ENCODE results near the gene RNU5D-1. TPM values are rescaled to one million over a fixed set of nuclear protein-coding genes. Genes with fewer than 3 reads are reported as not detected.

The RNU5D-1 gene
- total RNA-seq, 2 experiments from 2014 or later = not detected

DNA sequence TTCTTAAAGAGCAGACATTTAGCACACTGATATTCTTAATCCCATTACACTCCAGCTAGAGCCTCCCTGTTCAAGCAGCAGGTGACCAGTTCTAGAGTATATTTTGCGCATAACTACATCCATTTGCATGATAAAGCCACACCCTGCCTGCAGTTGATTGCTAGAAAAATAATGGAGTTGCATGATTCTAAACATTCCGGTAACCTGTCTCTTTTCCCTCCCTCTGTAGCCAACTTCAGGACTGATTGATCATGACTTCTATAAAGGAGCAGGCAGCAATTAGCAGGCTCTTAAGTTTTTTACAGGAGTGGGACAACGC lies 41.6 kb downstream of the RNU5D-1 start:
- Mint-ChIP-seq H3K27me3 (peaks cover 9% of the 10 kb centered on the region), H3K4me3 (no peak overlapping the region), H3K27ac (no peak overlapping the region), H3K9me3 (ENCODE audit: low read depth) (no peaks in the 10 kb centered on the region), H3K4me1 (peaks cover 16% of the 10 kb centered on the region), H3K36me3 (no peaks in the 10 kb centered on the region)
- DNase-seq (no peak), ATAC-seq (no peak)
- CTCF ChIA-PET = interaction anchor here (0.9 kb wide), 1 partner anchor 37 kb away, joined by 4 read pairs; no protein-coding TSS in a partner anchor

DNA sequence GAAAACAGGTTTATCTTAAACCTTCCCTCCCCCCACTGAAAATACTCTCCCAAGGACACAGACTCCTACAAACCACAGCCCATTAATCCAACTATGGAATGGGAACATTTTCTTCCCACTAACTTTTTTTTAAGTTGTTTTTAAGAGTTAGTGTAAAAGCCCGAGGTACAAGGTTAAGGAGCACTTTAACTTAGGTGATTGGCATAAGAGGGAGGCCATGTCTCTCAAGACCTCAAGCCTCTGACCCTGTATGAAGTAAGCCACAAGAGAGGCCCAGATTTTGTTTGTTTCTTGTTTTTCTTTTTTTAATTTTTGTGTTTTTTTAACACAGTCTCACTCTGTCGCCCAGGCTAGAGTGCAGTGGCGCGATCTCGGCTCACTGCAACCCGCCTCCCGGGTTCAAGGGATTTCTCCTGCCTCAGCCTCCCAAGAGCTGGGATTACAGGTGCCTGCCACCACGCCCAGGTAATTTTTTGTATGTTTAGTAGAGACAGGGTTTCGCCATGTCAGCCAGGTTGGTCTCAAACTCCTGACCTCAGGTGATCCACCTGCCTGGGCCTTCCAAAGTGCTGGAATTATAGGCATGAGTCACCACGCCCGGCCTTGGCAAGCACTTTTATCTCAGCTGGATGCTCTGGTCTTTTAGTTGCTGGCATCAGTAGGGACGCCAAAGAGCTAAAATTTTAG lies 42.1 kb downstream of the RNU5D-1 start:
- Mint-ChIP-seq H3K36me3 (no peaks in the 10 kb centered on the region), H3K27me3 (peaks cover 9% of the 10 kb centered on the region), H3K9me3 (ENCODE audit: low read depth) (no peaks in the 10 kb centered on the region), H3K27ac (no peak overlapping the region), H3K4me1 (peaks cover 19% of the 10 kb centered on the region), H3K4me3 (no peak overlapping the region)
- DNase-seq (no peak), ATAC-seq (no peak)
- CTCF ChIA-PET = interaction anchor here (0.9 to 1.2 kb wide), 2 partner anchors 8 to 36 kb away, joined by 3 to 4 read pairs; no protein-coding TSS in a partner anchor

DNA sequence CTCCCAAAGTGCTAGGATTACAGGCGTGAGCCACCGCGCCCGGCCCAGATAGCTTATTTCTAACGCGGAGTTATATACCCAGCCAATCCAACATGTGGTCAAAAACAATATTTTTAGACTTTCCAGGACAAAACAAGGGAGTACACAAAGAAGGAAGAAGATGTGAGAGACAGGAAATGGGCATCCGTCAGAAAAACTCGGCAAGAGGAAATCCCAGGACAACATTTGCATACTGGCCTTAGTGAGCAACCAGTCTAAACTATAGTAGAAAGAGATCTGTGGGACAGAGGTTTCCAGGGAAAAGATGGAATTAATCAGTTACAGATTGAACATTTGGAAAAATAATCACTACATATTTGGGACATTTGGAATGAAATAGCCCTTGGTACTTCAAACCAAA lies 45.1 kb downstream of the RNU5D-1 start:
- Mint-ChIP-seq H3K4me3 (no peak overlapping the region), H3K27me3 (peaks cover 3% of the 10 kb centered on the region), H3K36me3 (no peaks in the 10 kb centered on the region), H3K4me1 (peaks cover 15% of the 10 kb centered on the region), H3K9me3 (ENCODE audit: low read depth) (no peaks in the 10 kb centered on the region), H3K27ac (no peak overlapping the region)
- ATAC-seq = no peak
- CTCF ChIA-PET = interaction anchor here (1.0 to 5.1 kb wide), 3 partner anchors 11 to 33 kb away, joined by 3 to 18 read pairs (median 4); partner anchors contain the start of genes ARMH1 and TMEM53
- no peak for DNase-seq

DNA sequence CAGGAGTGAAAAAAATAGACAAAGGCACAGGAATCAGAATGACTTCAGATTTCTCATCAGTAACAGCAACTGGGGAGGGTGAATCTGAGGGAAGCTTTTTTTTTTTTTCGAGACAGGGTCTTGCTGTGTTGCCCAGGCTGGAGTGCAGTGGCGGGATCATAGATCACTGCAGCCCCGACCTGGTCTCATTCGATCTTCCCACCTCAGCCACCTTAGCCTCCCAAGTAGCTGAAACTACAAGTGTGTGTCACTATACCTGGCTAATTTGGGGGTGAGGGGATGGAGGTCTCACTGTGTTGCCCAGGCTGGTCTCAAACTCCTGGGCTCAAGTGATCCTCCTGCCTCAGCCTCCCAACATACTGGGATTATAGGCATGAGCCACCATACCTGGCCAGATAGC lies 45.8 kb downstream of the RNU5D-1 start:
- peaks cover 15% of the 10 kb centered on the region for H3K4me1 Mint-ChIP-seq
- DNase-seq (no peak), ATAC-seq (no peak)
- no peak overlapping the region for H3K4me3 Mint-ChIP-seq
- CTCF ChIA-PET = interaction anchor here (0.7 to 5.1 kb wide), 4 partner anchors 10 to 37 kb away, joined by 3 to 18 read pairs (median 4); partner anchors contain the start of genes ARMH1 and TMEM53
- H3K9me3 Mint-ChIP-seq (ENCODE audit: low read depth) = no peaks in the 10 kb centered on the region
- peak overlapping the region; percentile 44 for H3K27ac Mint-ChIP-seq
- no peaks in the 10 kb centered on the region for H3K36me3 Mint-ChIP-seq
- peaks cover under 1% of the 10 kb centered on the region for H3K27me3 Mint-ChIP-seq

DNA sequence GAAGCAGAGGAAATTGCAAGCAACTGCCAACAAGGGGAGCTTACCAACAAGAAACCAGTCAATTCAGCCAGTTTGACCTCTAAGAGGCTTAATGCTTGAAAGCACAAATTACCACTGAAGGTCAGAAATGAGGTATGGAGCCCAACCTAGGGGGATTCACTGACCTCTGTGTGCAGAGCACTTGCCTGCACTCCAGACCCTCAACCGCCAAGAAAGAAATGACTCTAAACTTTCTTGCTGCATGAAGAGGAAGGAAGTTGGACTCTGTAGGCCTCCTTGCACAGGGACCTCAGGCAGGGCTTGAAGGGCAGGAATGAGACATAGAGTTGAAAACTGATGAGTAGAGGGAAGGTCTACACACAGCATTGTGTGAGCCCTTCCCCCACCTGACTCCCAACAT lies 46.4 kb downstream of the RNU5D-1 start:
- Mint-ChIP-seq H3K27me3 (no peaks in the 10 kb centered on the region), H3K27ac (peak overlapping the region; percentile 44), H3K9me3 (ENCODE audit: low read depth) (no peaks in the 10 kb centered on the region), H3K4me1 (peaks cover 15% of the 10 kb centered on the region), H3K4me3 (no peak overlapping the region), H3K36me3 (no peaks in the 10 kb centered on the region)
- DNase-seq (peak; percentile 45), ATAC-seq (peak; percentile 57)
- CTCF ChIA-PET = interaction anchor here (0.8 to 5.1 kb wide), 4 partner anchors 9 to 37 kb away, joined by 3 to 18 read pairs (median 4); partner anchors contain the start of genes ARMH1 and TMEM53

DNA sequence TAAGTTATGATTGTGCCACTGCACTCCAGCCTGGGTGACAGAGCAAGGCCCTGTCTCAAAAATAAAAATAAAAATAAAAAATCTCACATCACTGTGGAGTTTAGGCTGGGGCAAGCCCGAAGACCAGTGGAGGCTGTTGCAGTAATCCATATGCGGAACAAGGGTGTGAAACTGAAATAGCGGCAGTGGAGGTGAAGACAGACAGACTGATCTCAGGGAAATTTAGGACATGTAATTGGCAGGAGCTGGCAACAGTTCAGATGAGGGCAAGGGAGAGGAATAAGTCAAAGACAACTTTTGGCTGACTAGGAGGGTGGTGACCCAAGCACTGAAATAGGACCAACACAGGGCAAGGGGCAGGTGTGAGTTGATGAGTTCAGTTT lies 48.1 kb downstream of the RNU5D-1 start:
- Mint-ChIP-seq H3K4me1 (peaks cover 15% of the 10 kb centered on the region), H3K27me3 (no peaks in the 10 kb centered on the region), H3K9me3 (ENCODE audit: low read depth) (no peaks in the 10 kb centered on the region), H3K27ac (no peak overlapping the region), H3K36me3 (no peaks in the 10 kb centered on the region), H3K4me3 (no peak overlapping the region)
- no peak for ATAC-seq
- CTCF ChIA-PET = interaction anchor here (1.2 kb wide), 1 partner anchor 26 kb away, joined by 3 read pairs; no protein-coding TSS in a partner anchor
- no peak for DNase-seq

DNA sequence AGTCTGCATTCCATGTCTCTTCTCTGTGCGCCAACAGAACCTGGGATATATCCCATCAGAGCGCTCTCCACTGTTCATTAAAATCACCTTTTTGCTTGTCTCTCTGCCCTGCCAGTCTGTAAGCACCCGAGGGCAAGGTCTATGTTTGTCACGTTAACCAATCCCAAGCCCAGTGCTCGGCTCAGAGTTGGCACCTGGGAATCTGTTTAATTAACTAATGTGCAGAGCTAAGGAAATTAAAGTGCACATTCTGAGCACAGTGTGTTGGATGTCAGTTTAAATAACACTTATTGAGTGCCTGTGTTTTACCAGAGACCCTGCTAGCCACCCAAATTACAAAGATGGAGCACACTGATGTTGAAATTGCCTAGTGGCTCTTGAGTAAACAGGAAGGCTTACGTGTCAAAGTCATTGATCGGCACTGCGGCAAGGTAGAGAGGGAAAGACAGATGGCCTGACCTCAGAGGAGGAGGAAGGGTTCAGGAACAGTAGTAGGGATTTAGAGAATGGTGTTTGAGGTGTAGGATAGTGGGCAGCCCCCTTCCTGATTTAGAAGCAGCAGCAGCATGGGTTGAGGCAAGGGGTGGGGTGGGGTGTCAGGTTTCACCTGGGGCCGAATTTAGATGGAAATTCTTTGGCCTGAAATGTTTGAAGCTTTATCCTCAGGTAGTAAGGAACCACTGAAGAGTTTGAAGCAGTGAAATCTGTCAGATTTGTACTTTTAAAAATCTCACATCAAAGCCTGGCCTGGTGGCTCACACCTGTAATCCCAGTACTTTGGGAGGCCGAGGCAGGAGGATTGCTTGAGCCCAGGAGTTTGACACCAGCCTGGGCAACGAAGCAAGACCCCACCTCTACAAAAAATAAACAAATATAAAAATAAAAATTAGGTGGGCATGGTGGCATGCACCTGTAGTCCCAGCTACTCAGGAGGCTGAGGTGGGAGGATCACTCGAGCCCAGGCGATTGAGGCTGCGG lies 48.8 kb downstream of the RNU5D-1 start:
- peaks cover 15% of the 10 kb centered on the region for H3K4me1 Mint-ChIP-seq
- H3K9me3 Mint-ChIP-seq (ENCODE audit: low read depth) = no peaks in the 10 kb centered on the region
- H3K4me3 Mint-ChIP-seq = no peak overlapping the region
- H3K36me3 Mint-ChIP-seq = no peaks in the 10 kb centered on the region
- no peaks in the 10 kb centered on the region for H3K27me3 Mint-ChIP-seq
- CTCF ChIA-PET = no interaction called here
- no peak for ATAC-seq
- no peak overlapping the region for H3K27ac Mint-ChIP-seq
- no peak for DNase-seq

Other genes starting within 250 kb of the RNU5D-1 start
- gene TMEM53, start 56.7 kb downstream of the RNU5D-1 start, total RNA-seq = 1 to 10 TPM; 3.6 to 3.7 TPM
- 10 to 100 TPM; 17.0 to 17.2 TPM for gene ARMH1, start 56.5 kb downstream of the RNU5D-1 start, total RNA-seq
- gene KIF2C, start 8.7 kb upstream of the RNU5D-1 start, total RNA-seq = 100 to 1,000 TPM; 102 to 107 TPM
- 1,000 to 10,000 TPM; 1,353 to 1,538 TPM for gene RPS8, start 44.4 kb upstream of the RNU5D-1 start, total RNA-seq
- under 1 TPM; 0.73 to 0.79 TPM for gene BEST4, start 57.0 kb upstream of the RNU5D-1 start, total RNA-seq
- gene PLK3, start 69.2 kb upstream of the RNU5D-1 start, total RNA-seq = 10 to 100 TPM; 43.1 to 48.9 TPM
- 1 to 10 TPM in 1 of 2 experiments, under 1 TPM in 1; 0.40 to 1.3 TPM for gene DYNLT4, start 76.2 kb upstream of the RNU5D-1 start, total RNA-seq
- gene BTBD19, start 77.4 kb upstream of the RNU5D-1 start, total RNA-seq = 1 to 10 TPM; 3.7 to 4.5 TPM
- gene PTCH2, start 112.1 kb upstream of the RNU5D-1 start, total RNA-seq = 1 to 10 TPM in 1 of 2 experiments, under 1 TPM in 1; 0.82 to 3.6 TPM

Data from activated CD8-positive, alpha-beta memory T cell treated with anti-CD3 and anti-CD28 coated beads, Interleukin-2, amount 10 ng/mL, durations not matched to agents 7 days and 5 days (primary cell).